IMR-90 (cell line): ENCODE results near the gene AMIGO1. TPM values are rescaled to one million over a fixed set of nuclear protein-coding genes. Genes with fewer than 3 reads are reported as not detected.

Experiments
- ATAC-seq: fragments of 200-7000 bp; cut with Tn5 transposase; 2 replicates; pipeline ENCODE4 v1.9.1; 2020; ENCODE audit warnings: low read depth, mild to moderate bottlenecking, moderate library complexity
- BruUV-seq: library from RNA; stranded (reverse); fragments of 400-500 nt; replicated peaks from 2 replicates; lab custom pipeline; 2021; lab: Mats Ljungman, UMichigan
- CTCF ChIA-PET: fragments of 300-600 bp; formaldehyde crosslinking; extraction: SDS; loops from one replicate; lab custom pipeline; 2021; ENCODE audit warnings: antibody characterized with exemption; lab: Yijun Ruan, JAX
- POLR2A ChIA-PET: fragments of 300-600 bp; sonication (Branson Sonifier 250); formaldehyde crosslinking; loops from one replicate; lab custom pipeline; 2022; ENCODE audit warnings: antibody characterized with exemption; ENCODE audit not compliant: unreplicated experiment; lab: Charles Lee
- DNase-seq: peaks from one replicate; pipeline ENCODE4 v3.0.0; 2013
- H2AFZ ChIP-seq: replicated peaks from 2 replicates; pipeline ENCODE3; 2013; ENCODE audit warnings: low read length, mild to moderate bottlenecking; ENCODE audit not compliant: poor library complexity
- H2AK5ac ChIP-seq: 2 replicates; pipeline ENCODE4 v1.6.1; 2013; ENCODE audit warnings: low read depth, low read length, inconsistent platforms
- H2AK9ac ChIP-seq: replicated peaks from 2 replicates; pipeline ENCODE3; 2013; ENCODE audit warnings: mild to moderate bottlenecking, low read depth, low read length, moderate library complexity; ENCODE audit not compliant: poor library complexity
- H2BK120ac ChIP-seq: 2 replicates; pipeline ENCODE4 v1.6.1; 2013; ENCODE audit warnings: low read depth, low read length, inconsistent platforms
- H2BK15ac ChIP-seq: 3 replicates; pipeline ENCODE4 v1.6.1; 2013; ENCODE audit warnings: low read depth, low read length, inconsistent platforms
- H2BK20ac ChIP-seq: 2 replicates; pipeline ENCODE4 v1.6.1; 2013; ENCODE audit warnings: low read depth, mild to moderate bottlenecking, inconsistent platforms, low read length, moderate library complexity
- H2BK5ac ChIP-seq: 2 replicates; pipeline ENCODE4 v1.6.1; 2013; ENCODE audit warnings: mild to moderate bottlenecking, low read depth, low read length, inconsistent platforms; ENCODE audit not compliant: poor library complexity, severe bottlenecking
- H3K14ac ChIP-seq: replicated peaks from 2 replicates; pipeline ENCODE4 v1.6.1; 2013; ENCODE audit warnings: low read depth, low read length, inconsistent platforms
- H3K18ac ChIP-seq: 2 replicates; pipeline ENCODE4 v1.6.1; 2013; ENCODE audit warnings: low read depth, low read length, control low read depth
- H3K23ac ChIP-seq: 2 replicates; pipeline ENCODE4 v1.6.1; 2013; ENCODE audit warnings: low read depth, low read length, inconsistent platforms
- H3K27ac ChIP-seq: 2 replicates; pipeline ENCODE4 v1.5.1; 2013; ENCODE audit warnings: mild to moderate bottlenecking, control low read depth, low read length; ENCODE audit not compliant: insufficient read depth
- H3K27me3 ChIP-seq: 2 replicates; pipeline ENCODE4 v1.6.1; 2013; ENCODE audit warnings: low read length; ENCODE audit not compliant: control insufficient read depth, insufficient read depth
- H3K36me3 ChIP-seq: 2 replicates; pipeline ENCODE4 v1.6.1; 2013; ENCODE audit warnings: low read length, mixed read lengths; ENCODE audit not compliant: control insufficient read depth, insufficient read depth
- H3K4ac ChIP-seq: 2 replicates; pipeline ENCODE4 v1.6.1; 2013; ENCODE audit warnings: low read depth, low read length, inconsistent platforms
- H3K4me1 ChIP-seq: 2 replicates; pipeline ENCODE4 v1.6.1; 2013; ENCODE audit warnings: low read length, mixed read lengths; ENCODE audit not compliant: control insufficient read depth, insufficient read depth
- H3K4me2 ChIP-seq: 2 replicates; pipeline ENCODE4 v1.6.1; 2013; ENCODE audit warnings: low read depth, mild to moderate bottlenecking, control low read depth, low read length, moderate library complexity
- H3K4me3 ChIP-seq: 2 replicates; pipeline ENCODE4 v1.5.1; 2013; ENCODE audit warnings: low read depth, mild to moderate bottlenecking, control low read depth, low read length, moderate library complexity; ENCODE audit not compliant: insufficient read depth
- H3K56ac ChIP-seq: 2 replicates; pipeline ENCODE4 v1.6.1; 2013; ENCODE audit warnings: low read length, inconsistent platforms; ENCODE audit not compliant: insufficient read depth; ENCODE audit errors: extremely low read depth
- H3K79me1 ChIP-seq, 2 experiments: 2 replicates each; pipeline ENCODE4 v1.6.1; 2013; ENCODE audit warnings: low read length in 2 of 2, inconsistent platforms in 1 of 2, low read depth in 1 of 2
- H3K9ac ChIP-seq: 2 replicates; pipeline ENCODE4 v1.6.1; 2013; ENCODE audit warnings: low read depth, low read length, control low read depth
- H3K9me1 ChIP-seq: 2 replicates; pipeline ENCODE4 v1.6.1; 2013; ENCODE audit warnings: low read length, inconsistent platforms; ENCODE audit not compliant: insufficient read depth
- H3K9me3 ChIP-seq: 2 replicates; pipeline ENCODE4 v1.6.1; 2013; ENCODE audit warnings: low read length; ENCODE audit not compliant: control insufficient read depth, insufficient read depth
- H4K20me1 ChIP-seq: 2 replicates; pipeline ENCODE4 v1.6.1; 2013; ENCODE audit warnings: low read length, inconsistent platforms; ENCODE audit not compliant: insufficient read depth
- H4K5ac ChIP-seq: 2 replicates; pipeline ENCODE4 v1.6.1; 2013; ENCODE audit warnings: mild to moderate bottlenecking, low read depth, low read length, control low read depth
- H4K8ac ChIP-seq, 2 experiments: 2 replicates each; pipeline ENCODE4 v1.6.1; 2013; ENCODE audit warnings: low read depth in 2 of 2, low read length in 2 of 2, control low read depth in 1 of 2, inconsistent platforms in 1 of 2
- H4K91ac ChIP-seq: 2 replicates; pipeline ENCODE4 v1.6.1; 2013; ENCODE audit warnings: low read depth, low read length, inconsistent platforms; ENCODE audit not compliant: insufficient read depth
- BHLHE40 ChIP-seq: fragments of 150-350 bp; IDR thresholded peaks from 2 replicates; pipeline ENCODE4 v1.6.1; 2016; ENCODE audit warnings: mild to moderate bottlenecking, low read depth, low read length
- CEBPB ChIP-seq: IDR thresholded peaks from 2 replicates; pipeline ENCODE4 v1.6.1; 2012; ENCODE audit warnings: low read depth, low read length, improper control_type of control experiment
- CHD1 ChIP-seq: IDR thresholded peaks from 2 replicates; pipeline ENCODE4 v1.6.1; 2012; ENCODE audit warnings: low read depth, low read length, improper control_type of control experiment
- CTCF ChIP-seq: conservative IDR thresholded peaks from 2 replicates; pipeline ENCODE4 v1.5.1; 2012; ENCODE audit warnings: mild to moderate bottlenecking, low read depth, low read length, improper control_type of control experiment
- ELK1 ChIP-seq: fragments of 150-350 bp; IDR thresholded peaks from 2 replicates; pipeline ENCODE4 v1.6.1; 2016; ENCODE audit warnings: low read depth, mild to moderate bottlenecking, low read length, moderate library complexity, borderline replicate concordance
- FOS ChIP-seq: fragments of 150-350 bp; IDR thresholded peaks from 2 replicates; pipeline ENCODE4 v1.6.1; 2016; ENCODE audit warnings: low read depth, low read length
- MAFK ChIP-seq: IDR thresholded peaks from 2 replicates; pipeline ENCODE4 v1.6.1; 2012; ENCODE audit warnings: low read depth, low read length, improper control_type of control experiment
- MAZ ChIP-seq: IDR thresholded peaks from 2 replicates; pipeline ENCODE4 v1.6.1; 2012; ENCODE audit warnings: low read depth, mild to moderate bottlenecking, low read length, improper control_type of control experiment, moderate library complexity, borderline replicate concordance
- MXI1 ChIP-seq: IDR thresholded peaks from 2 replicates; pipeline ENCODE4 v1.6.1; 2012; ENCODE audit warnings: low read depth, mild to moderate bottlenecking, low read length, moderate library complexity, borderline replicate concordance
- NFE2L2 ChIP-seq: fragments of 150-350 bp; IDR thresholded peaks from 2 replicates; pipeline ENCODE4 v1.6.1; 2016; ENCODE audit warnings: low read depth, mild to moderate bottlenecking, low read length
- POLR2A ChIP-seq: IDR thresholded peaks from 2 replicates; pipeline ENCODE4 v1.6.1; 2012; ENCODE audit warnings: mild to moderate bottlenecking, low read depth, low read length
- RAD21 ChIP-seq: IDR thresholded peaks from 2 replicates; pipeline ENCODE4 v1.6.1; 2012; ENCODE audit warnings: low read length, improper control_type of control experiment
- RCOR1 ChIP-seq: IDR thresholded peaks from 2 replicates; pipeline ENCODE4 v1.6.1; 2012; ENCODE audit warnings: mild to moderate bottlenecking, low read length, improper control_type of control experiment; ENCODE audit not compliant: insufficient replicate concordance
- RFX5 ChIP-seq: IDR thresholded peaks from 2 replicates; pipeline ENCODE4 v1.8.0; 2012; ENCODE audit warnings: low read depth, mild to moderate bottlenecking, low read length, moderate library complexity
- SMC3 ChIP-seq: fragments of 150-350 bp; IDR thresholded peaks from 2 replicates; pipeline ENCODE4 v1.6.1; 2016; ENCODE audit warnings: low read depth, mild to moderate bottlenecking, antibody characterized with exemption, low read length, moderate library complexity
- USF2 ChIP-seq: fragments of 150-350 bp; IDR thresholded peaks from 2 replicates; pipeline ENCODE4 v1.6.1; 2017; ENCODE audit warnings: mild to moderate bottlenecking, antibody characterized with exemption, low read length, low read depth
- WGBS, 2 experiments: methylation state at CpG; one replicate each; pipeline versions ENCODE4 v1.1.5 to v1.1.7; 2013; ENCODE audit warnings: missing lambda C conversion rate in 2 of 2; ENCODE audit not compliant: insufficient read length in 1 of 2; ENCODE audit errors: extremely low coverage in 2 of 2; 5-methylcytosine and 5-hydroxymethylcytosine counted together
- dilution Hi-C: fragments of 300-500 bp; cut with HindIII; formaldehyde crosslinking; loops from one replicate; pipeline ENCODE4 v1.14.3; 2018; ENCODE audit warnings: low sequenced_read_pairs; ENCODE audit not compliant: unreplicated experiment
- in situ Hi-C: fragments of 300-500 bp; cut with MboI; formaldehyde crosslinking; loops from 3 replicates; pipeline ENCODE4 v1.14.3; 2019; ENCODE audit warnings: low sequenced_read_pairs, inconsistent platforms, mixed read lengths
- intact Hi-C: fragments of 100-400 bp; cut with micrococcal nuclease; formaldehyde crosslinking; loops from 2 replicates; pipeline ENCODE4 v1.10.0; 2022
- polyA plus RNA-seq, 3 experiments: library from polyadenylated mRNA; depleted of rRNA; stranded (reverse); fragments of >200 nt; gene quantifications; 2 replicates each; pipeline ENCODE4 v1.2.3, GENCODE V29; 2012; ENCODE audit warnings: low replicate concordance in 1 of 3
- total RNA-seq: library from RNA; depleted of rRNA; stranded (reverse); fragments of >200 nt; gene quantifications from 2 replicates; pipeline ENCODE4 v1.2.3, GENCODE V29; 2012

AMIGO1 gene
- total and polyA plus RNA-seq, 2 of the 4 experiments (the other 2 are of a cell fraction) = 1.5 to 1.6 TPM

GRCh38 chr1:109488696-109489095 is 20.8 kb downstream of the AMIGO1 start:
- no peak overlapping the region for H3K56ac ChIP-seq
- no peak overlapping the region for H3K4ac ChIP-seq
- no peak overlapping the region for H4K8ac ChIP-seq
- no peak overlapping the region for H3K18ac ChIP-seq
- intact Hi-C loops = no loop called here
- H2AFZ ChIP-seq = no peak overlapping the region
- no peak for ATAC-seq
- peaks cover 9 to 25% of the 10 kb centered on the region in 2 experiments; a peak in 3 of 4 replicates for H3K79me1 ChIP-seq
- no peak overlapping the region for H3K14ac ChIP-seq
- H3K4me3 ChIP-seq = no peak overlapping the region
- H3K9me3 ChIP-seq = no peaks in the 10 kb centered on the region
- H3K4me1 ChIP-seq = peaks cover 9% of the 10 kb centered on the region
- ChIA-PET POLR2A (no interaction called here), CTCF (interaction anchor here (8.5 kb wide), 1 partner anchor 44 kb away, joined by 75 read pairs; no protein-coding TSS in a partner anchor)
- peaks cover 15% of the 10 kb centered on the region for H3K36me3 ChIP-seq
- BruUV-seq = no TSS peak
- in situ Hi-C loops = no loop called here
- H2AK9ac ChIP-seq = no peak overlapping the region
- WGBS, 2 experiments = 92% methylated on average over 7 of the region's 12 CpGs; no CpG with 5 or more reads in 1 of the 2 experiments
- H4K91ac ChIP-seq = no peak overlapping the region
- H3K9me1 ChIP-seq = peaks cover 12% of the 10 kb centered on the region
- no peak overlapping the region for H3K23ac ChIP-seq
- H2BK5ac ChIP-seq = no peak overlapping the region
- no peak overlapping the region for H3K4me2 ChIP-seq
- no peak overlapping the region for H2BK15ac ChIP-seq
- H3K27me3 ChIP-seq = no peaks in the 10 kb centered on the region
- TF ChIP-seq MAFK (no peak), MAZ (no peak), RFX5 (no peak), RCOR1 (no peak), POLR2A (no peak), RAD21 (no peak), SMC3 (no peak), CHD1 (no peak), MXI1 (no peak), BHLHE40 (no peak), USF2 (no peak), FOS (no peak), ELK1 (no peak), CEBPB (no peak), NFE2L2 (no peak), CTCF (no peak)
- no peak overlapping the region for H2AK5ac ChIP-seq
- DNase-seq = no peak
- no peak overlapping the region for H3K9ac ChIP-seq
- H4K20me1 ChIP-seq = no peaks in the 10 kb centered on the region
- no peak overlapping the region for H2BK20ac ChIP-seq
- H2BK120ac ChIP-seq = no peak overlapping the region
- dilution Hi-C loops = no loop called here
- no peak overlapping the region for H4K5ac ChIP-seq
- no peak overlapping the region for H3K27ac ChIP-seq
